Fibroblast of skin of left biceps (primary cell): Measurements from ENCODE around the gene GMCL1.
A peak's percentile ranks its signal among the peaks of the same experiment; 100 is the strongest.
"Not testable (repeated sequence)": the region's sequence is repeated elsewhere in the genome, so short reads cannot be mapped to it uniquely, and the experiment has no call there.

ENCODE experiments used
- DNase-seq, 2 experiments: peaks; one replicate each; pipeline ENCODE4 v3.0.0-alpha.2; 2013; ENCODE audit warnings: low read depth in 2 of 2

GMCL1 gene

GRCh38 chr2:69829256-69830044, at the start of gene GMCL1:
TSS of gene GMCL1 (plus strand) at chr2:69829660. CDS start at chr2:69829893, 233 bp downstream.
- DNase-seq: peak; percentile 88

- DNase-seq: no peak
These were observed 48.5 kb upstream of the GMCL1 start for GRCh38 chr2:69780921-69781320.

GRCh38 chr2:69781321-69782248, 47.9 kb upstream of the GMCL1 start:
- DNase-seq: no peak

DNA sequence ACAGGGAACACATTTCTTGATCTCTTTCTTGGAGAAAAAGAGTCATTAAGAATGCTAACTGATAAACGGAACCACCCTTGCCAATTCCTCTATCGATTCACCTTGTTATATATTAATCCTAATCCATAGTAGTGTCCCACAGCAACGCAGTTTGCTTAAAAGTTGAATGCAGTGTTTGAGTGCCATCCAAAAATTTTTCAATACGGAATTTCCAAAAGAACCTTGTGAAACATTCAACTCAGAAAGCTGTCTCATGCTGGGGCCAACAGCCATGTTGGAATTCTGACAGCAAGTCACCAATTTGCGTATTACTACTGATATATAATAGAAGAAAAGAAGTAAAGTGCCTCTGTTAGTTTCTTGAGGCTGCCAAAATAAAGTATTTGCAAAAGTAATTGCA, 45.2 kb upstream of the GMCL1 start:
- DNase-seq: no peak

DNA sequence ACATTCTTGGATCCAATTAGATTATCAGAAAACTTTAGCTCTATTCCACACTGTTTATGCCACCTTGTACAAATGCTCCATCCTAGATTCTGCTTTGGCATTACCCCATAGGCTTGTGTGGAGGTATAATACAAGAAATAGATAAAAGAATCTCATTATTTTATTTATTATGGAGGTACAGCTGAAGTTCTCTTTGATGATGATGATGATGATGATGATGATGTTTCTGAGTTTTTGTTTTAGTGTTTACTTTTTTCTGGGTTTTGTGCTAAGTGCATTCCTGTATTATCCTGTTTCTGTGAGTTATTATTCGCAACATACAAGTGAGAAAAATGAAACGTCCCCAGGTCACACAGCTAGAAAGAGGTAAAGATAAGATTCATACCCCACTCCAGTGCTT, 44.1 kb upstream of the GMCL1 start:
- DNase-seq: no peak

GRCh38 chr2:69786052-69786560, 43.4 kb upstream of the GMCL1 start:
- no peak for DNase-seq

DNA sequence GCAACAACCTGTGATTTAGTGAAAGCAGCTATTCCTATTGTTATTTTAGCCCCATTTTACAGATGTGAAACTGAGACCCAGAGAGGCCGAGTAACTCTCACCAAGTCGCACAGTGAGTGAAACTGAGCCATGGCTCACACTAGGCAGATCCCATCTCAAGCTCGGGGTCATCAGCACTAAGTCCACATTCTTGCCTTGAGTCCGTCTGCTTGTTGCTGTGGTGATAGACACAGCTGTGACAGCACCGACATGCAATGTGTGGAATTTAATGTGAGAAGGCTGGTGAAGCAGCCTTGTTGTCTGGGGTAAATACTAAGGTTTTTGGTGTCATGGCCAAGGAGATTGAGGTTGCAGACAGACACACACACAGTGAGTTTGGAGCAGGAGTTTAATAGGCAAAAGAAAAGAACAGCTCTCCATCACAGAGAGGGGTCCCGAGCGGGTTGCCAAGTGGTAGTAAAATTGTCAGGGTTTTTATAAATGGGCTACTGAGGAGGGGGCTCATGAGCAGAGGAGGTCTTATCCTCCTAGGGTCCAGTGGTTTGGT, 40.2 kb upstream of the GMCL1 start:
- DNase-seq: peak; percentile 52 to 53

DNA sequence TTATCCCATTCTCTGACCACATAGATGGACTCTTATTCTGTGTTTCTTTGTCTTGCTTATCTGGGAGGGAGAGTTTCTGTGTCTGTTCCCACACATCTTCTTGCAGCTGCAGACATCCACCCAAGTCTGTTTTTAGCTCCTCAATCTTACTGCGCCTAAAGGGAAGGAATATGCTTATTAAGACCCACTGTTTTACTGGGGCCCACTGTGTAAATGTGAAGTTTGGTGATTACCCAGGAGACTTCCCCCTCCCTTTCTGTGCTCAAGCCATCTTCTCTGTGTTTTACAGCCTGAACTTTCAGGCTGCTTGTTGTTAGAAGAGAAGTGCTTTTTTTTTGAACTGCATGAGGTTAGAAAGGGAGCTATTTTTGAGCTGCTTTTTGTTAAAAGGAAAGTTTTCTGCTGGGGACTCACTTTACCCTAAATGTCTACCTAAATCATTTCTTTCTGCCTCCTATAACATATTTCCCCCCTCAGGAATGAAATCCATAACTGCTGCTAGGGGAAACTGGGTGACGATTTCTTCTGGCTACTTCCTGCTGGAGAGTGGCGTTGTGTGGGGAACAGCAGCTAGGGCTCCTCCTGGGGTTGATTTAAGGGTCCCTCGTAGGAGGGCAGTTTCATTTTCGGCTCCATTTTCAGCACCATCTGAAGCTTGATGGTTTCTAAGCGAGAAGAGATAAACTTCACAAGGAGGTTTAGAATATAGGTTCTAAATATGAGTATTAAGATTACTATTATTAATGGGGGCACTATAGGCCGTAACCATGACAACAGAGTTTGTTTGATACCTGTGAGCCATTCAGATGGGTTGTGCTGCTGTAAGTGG, 39.5 kb upstream of the GMCL1 start:
- DNase-seq: no peak

DNA sequence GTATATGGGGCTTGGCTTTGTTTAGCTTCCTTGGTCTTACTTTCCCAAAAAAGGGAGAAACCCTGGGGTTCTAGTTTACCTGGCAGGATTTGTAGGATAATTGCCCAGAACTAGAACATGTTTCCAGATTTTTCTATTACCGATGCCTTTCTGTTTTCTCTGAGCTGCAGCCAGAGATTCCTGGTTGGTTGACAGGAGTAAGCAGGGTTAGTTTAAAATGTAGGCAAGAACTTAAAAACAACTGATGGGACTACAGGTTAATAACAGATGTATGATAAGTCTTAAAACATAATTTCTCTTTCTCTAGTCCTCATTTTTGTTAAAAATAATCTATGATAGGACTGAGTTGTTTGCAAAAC, 38.9 kb upstream of the GMCL1 start:
- DNase-seq: no peak

- DNase-seq: no peak
These were observed 38.4 kb upstream of the GMCL1 start for GRCh38 chr2:69791045-69791444.

DNA sequence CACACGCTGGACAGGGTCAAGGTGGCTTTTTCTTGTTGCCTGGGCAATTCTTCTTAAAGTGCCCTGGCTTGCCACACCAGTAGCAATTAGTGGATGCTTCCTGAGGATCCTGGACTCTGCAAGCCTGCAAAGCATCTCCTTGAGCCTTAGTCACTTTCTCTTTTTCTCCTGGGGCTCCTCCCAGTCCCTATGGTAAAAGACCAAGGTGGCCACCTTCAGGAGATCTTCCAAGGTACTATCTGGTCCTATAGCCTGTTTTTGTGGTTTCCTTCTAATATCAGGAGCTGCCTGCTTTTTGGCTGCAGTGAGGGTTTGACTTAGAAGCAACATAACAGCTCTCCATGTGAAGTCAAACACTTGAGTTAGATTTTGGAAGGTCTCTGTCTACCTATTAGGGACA, 33.3 kb upstream of the GMCL1 start:
- DNase-seq: no peak

DNA sequence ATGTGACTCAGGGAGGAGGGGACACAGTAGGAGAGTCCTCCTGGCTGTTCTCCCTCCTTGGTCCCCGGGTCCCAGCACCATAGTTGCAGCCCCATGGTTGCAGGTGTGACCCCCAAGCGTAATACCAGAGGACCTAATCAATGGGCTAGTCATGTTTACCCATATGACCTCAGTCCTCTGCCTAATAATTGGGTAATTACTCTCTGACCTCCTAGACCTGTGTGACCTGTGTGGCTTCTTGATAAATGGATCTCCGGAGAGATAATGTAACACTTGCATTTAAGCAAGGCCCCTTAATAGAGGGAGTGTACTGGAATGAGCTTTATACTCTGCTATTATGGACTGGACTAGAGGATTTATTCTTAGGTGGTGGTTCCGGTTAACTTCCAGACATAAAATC, 32.2 kb upstream of the GMCL1 start:
- no peak for DNase-seq

DNA sequence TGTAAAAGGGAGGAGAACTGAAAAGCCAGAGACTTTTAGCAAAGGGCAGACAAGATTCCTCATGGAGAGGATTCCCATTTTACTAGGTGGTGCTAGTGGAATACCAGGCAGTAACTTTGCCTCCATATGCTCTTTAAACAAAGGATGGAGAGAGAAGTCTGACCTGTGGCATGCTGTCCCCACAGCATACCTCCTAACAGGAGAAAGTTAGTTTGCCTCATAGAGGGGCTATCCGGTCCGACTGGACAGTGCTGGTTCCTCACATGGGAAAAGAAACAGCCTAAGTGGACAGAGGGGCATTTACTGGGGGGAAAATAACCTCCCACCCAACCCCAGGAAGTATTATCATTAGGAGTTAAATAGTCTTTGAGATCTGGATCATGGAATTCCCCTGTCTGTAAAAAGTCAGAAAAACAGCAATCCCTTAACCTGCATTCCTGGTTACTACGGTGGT, 31.6 kb upstream of the GMCL1 start:
- DNase-seq: peak in 1 of 2 experiments; percentile 7

DNA sequence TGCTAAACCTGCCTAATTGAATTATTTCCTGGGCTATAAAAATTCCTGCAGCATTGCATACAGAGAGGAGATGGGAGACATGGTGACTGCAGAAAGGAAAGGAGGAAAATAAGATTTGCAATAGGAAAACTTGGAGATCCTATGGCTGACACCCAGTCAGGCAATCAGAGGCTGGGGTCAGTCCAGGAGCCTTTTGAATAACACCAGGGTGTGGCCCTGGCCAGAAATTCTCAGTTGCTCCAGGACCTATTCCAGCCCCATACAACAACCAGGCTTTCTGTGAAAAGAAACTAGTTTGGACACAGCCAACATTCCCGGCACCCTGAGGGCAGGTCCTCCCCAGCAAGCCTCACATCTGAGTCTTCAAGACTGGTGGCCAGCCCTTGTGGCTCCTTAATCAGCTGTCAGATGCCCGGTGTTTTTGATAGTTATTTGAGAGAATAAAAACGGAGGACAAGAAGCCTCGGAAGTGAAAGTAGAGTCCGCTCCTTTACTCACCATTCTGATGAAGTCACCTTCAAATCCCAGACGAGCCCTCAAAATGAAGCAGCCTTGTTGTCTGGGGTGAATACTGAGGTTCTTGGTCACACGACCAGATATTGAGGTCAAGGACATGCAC, 31.1 kb upstream of the GMCL1 start:
- peak in 1 of 2 experiments; percentile 15 for DNase-seq

DNA sequence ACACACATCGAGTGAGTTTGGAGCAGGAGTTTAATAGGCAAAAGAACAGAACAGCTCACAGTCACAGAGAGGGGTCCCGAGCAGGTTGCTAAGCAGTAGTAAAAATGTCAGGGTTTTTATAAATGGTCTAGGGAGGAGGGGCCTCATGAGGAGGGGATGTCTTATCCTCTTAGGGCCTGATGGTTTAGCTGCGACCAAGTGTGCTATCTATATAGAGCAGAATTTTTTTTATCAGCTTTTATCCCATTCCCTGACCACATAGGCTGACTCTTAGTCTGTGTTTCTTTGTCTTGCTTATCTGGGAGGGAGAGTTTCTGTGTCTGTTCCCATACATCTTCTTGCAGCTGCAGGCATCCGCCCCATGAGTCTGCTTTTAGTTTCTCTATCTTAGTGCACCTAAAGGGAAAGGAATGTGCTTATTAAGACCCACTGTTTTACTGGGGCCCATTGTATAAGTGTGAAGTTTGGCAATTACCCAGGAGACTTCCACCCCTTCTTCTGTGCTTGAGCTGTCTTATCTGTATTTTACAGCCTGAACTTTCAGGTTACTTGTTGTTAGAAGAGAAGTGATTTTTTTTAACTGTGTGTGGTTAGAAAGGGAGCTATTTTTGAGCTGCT, 30.4 kb upstream of the GMCL1 start:
- peak; percentile 18 to 28 for DNase-seq

- no peak for DNase-seq
These were observed 27.6 kb upstream of the GMCL1 start for GRCh38 chr2:69801745-69802290.

DNA sequence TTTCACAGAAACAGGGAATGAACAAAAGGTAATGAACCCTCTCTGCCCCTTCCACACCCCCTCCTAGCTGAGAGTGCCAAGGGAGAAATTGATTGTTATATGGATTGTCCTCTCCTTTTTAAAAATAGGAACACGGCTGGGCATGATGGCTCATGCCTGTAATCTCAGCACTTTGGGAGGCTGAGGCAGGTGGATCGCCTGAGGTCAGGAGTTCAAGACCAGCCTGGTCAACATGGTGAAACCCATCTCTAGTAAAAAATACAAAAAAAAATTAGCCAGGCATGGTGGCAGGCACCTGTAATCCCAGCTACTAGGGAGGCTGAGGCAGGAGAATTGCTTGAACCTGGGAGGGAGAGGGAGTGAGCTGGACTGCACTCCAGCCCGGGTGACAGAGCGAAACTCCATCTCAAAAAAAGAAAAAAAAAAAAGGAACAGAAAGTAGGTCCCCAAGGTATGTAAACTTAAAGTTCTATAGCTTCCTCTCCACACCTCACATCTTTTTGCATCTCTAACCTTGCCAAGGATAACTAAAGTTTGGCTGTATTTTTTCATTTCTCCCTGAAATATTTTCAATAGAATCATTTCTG, 26.6 kb upstream of the GMCL1 start:
- DNase-seq: not testable (repeated sequence)

GRCh38 chr2:69804416-69804815, 25.0 kb upstream of the GMCL1 start:
- DNase-seq: no peak

- DNase-seq: no peak
These were observed 23.6 kb upstream of the GMCL1 start for GRCh38 chr2:69805887-69806286.
